ENCODE measurements around the gene GPR17. TPM values are rescaled to one million over a fixed set of nuclear protein-coding genes. Genes with fewer than 3 reads are reported as not detected.

Gene GPR17
- total RNA-seq, 1 donor from 2014 or later: 0.18 TPM

DNA sequence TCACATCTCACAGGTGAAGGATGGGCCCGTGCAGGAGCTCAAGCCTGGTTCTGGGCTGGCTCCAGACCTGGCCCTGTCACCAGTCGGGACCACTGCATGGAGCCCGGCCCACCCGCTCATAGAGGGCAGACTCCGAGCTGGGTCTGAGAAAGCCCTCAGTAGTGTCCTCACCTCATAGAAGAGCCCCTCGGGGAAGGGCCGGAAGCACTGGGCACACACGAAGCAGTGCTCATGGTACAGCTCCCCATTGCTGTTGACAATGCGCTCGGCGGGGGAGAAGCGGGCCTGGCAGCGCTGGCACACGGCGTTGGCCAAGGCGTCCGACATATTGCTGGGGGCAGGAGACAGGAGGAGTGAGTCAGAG, 11.3 kb downstream of the GPR17 start:
- H3K4me1 ChIP-seq (ENCODE audit: insufficient read depth, low read length): no peaks in the 10 kb centered on the region
- no peak overlapping the region for H3K4me2 ChIP-seq (ENCODE audit: low read length)
- Mint-ChIP-seq H3K27ac (ENCODE audit: unreplicated experiment) (no peak overlapping the region), H3K4me3 (ENCODE audit: unreplicated experiment) (no peak overlapping the region), H3K4me1 (ENCODE audit: low read depth, unreplicated experiment) (peaks cover 24% of the 10 kb centered on the region), H3K27me3 (ENCODE audit: low read depth, unreplicated experiment) (peaks cover 2% of the 10 kb centered on the region), H3K36me3 (ENCODE audit: low read depth, unreplicated experiment) (peaks cover 38% of the 10 kb centered on the region), H3K9me3 (ENCODE audit: unreplicated experiment) (peaks cover 3% of the 10 kb centered on the region)
- H3K79me2 ChIP-seq (ENCODE audit: insufficient read depth, low read length): peaks cover 3% of the 10 kb centered on the region
- FAIRE-seq (no peak), DNase-seq (ENCODE audit: low read depth) (no peak)
- H2AFZ ChIP-seq (ENCODE audit: low read depth, low read length): no peak overlapping the region
- H3K27me3 ChIP-seq (ENCODE audit: insufficient read depth, low read length): no peaks in the 10 kb centered on the region
- no peaks in the 10 kb centered on the region for H3K36me3 ChIP-seq (ENCODE audit: insufficient read depth, low read length)
- H3K27ac ChIP-seq (ENCODE audit: low read depth, low read length): no peak overlapping the region
- peaks cover 17% of the 10 kb centered on the region for H4K20me1 ChIP-seq (ENCODE audit: insufficient read depth, low read length)
- TF ChIP-seq, protein P1, sequence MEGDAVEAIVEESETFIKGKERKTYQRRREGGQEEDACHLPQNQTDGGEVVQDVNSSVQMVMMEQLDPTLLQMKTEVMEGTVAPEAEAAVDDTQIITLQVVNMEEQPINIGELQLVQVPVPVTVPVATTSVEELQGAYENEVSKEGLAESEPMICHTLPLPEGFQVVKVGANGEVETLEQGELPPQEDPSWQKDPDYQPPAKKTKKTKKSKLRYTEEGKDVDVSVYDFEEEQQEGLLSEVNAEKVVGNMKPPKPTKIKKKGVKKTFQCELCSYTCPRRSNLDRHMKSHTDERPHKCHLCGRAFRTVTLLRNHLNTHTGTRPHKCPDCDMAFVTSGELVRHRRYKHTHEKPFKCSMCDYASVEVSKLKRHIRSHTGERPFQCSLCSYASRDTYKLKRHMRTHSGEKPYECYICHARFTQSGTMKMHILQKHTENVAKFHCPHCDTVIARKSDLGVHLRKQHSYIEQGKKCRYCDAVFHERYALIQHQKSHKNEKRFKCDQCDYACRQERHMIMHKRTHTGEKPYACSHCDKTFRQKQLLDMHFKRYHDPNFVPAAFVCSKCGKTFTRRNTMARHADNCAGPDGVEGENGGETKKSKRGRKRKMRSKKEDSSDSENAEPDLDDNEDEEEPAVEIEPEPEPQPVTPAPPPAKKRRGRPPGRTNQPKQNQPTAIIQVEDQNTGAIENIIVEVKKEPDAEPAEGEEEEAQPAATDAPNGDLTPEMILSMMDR (IDR thresholded peaks at IDR 0.05; ENCODE audit: insufficient read depth, low read depth, low read length): no peak
- TF ChIP-seq EZH2 (IDR thresholded peaks at IDR 0.05; ENCODE audit: insufficient read depth, low read length): no peak
- no peak overlapping the region for H3K4me3 ChIP-seq (ENCODE audit: insufficient read depth, low read depth, low read length)
- no peak overlapping the region for H3K9ac ChIP-seq (ENCODE audit: low read length)
- H3K9me3 ChIP-seq (ENCODE audit: insufficient read depth, low read depth, low read length): no peaks in the 10 kb centered on the region

DNA sequence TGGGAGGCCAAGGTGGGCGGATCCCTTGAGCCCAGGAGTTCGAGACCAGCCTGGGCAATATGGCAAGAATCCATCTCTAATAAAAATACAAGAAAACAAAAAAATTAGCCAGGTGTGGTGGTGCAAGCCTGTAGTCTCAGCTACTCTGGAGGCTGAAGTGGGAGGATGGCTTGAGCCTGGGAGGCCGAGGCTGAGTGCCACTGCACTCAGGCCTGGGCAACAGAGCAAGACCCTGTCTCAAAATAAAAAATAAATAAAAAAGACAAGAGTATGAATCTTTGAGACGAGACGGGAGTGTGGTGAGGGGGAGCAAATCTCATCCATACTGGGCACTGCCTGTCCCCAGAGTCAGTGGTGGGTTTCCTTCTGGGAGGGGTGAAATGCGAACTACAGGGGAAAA, 12.2 kb downstream of the GPR17 start:
- no peak for TF ChIP-seq EZH2 (IDR thresholded peaks at IDR 0.05; ENCODE audit: insufficient read depth, low read length)
- TF ChIP-seq, protein P1 (IDR thresholded peaks at IDR 0.05; ENCODE audit: insufficient read depth, low read depth, low read length): no peak
- Mint-ChIP-seq H3K27ac (ENCODE audit: unreplicated experiment) (no peak overlapping the region), H3K9me3 (ENCODE audit: unreplicated experiment) (peaks cover 3% of the 10 kb centered on the region), H3K36me3 (ENCODE audit: low read depth, unreplicated experiment) (peaks cover 30% of the 10 kb centered on the region), H3K27me3 (ENCODE audit: low read depth, unreplicated experiment) (peaks cover 2% of the 10 kb centered on the region), H3K4me1 (ENCODE audit: low read depth, unreplicated experiment) (peaks cover 29% of the 10 kb centered on the region), H3K4me3 (ENCODE audit: unreplicated experiment) (no peak overlapping the region)
- H4K20me1 ChIP-seq (ENCODE audit: insufficient read depth, low read length): peaks cover 23% of the 10 kb centered on the region
- H3K9ac ChIP-seq (ENCODE audit: low read length): no peak overlapping the region
- FAIRE-seq (no peak), DNase-seq (ENCODE audit: low read depth) (no peak)
- H3K27ac ChIP-seq (ENCODE audit: low read depth, low read length): no peak overlapping the region
- no peaks in the 10 kb centered on the region for H3K9me3 ChIP-seq (ENCODE audit: insufficient read depth, low read depth, low read length)
- no peak overlapping the region for H3K4me2 ChIP-seq (ENCODE audit: low read length)
- H3K4me3 ChIP-seq (ENCODE audit: insufficient read depth, low read depth, low read length): no peak overlapping the region
- no peaks in the 10 kb centered on the region for H3K4me1 ChIP-seq (ENCODE audit: insufficient read depth, low read length)
- H2AFZ ChIP-seq (ENCODE audit: low read depth, low read length): no peak overlapping the region
- peaks cover 4% of the 10 kb centered on the region for H3K27me3 ChIP-seq (ENCODE audit: insufficient read depth, low read length)
- no peaks in the 10 kb centered on the region for H3K36me3 ChIP-seq (ENCODE audit: insufficient read depth, low read length)
- peaks cover 7% of the 10 kb centered on the region for H3K79me2 ChIP-seq (ENCODE audit: insufficient read depth, low read length)

DNA sequence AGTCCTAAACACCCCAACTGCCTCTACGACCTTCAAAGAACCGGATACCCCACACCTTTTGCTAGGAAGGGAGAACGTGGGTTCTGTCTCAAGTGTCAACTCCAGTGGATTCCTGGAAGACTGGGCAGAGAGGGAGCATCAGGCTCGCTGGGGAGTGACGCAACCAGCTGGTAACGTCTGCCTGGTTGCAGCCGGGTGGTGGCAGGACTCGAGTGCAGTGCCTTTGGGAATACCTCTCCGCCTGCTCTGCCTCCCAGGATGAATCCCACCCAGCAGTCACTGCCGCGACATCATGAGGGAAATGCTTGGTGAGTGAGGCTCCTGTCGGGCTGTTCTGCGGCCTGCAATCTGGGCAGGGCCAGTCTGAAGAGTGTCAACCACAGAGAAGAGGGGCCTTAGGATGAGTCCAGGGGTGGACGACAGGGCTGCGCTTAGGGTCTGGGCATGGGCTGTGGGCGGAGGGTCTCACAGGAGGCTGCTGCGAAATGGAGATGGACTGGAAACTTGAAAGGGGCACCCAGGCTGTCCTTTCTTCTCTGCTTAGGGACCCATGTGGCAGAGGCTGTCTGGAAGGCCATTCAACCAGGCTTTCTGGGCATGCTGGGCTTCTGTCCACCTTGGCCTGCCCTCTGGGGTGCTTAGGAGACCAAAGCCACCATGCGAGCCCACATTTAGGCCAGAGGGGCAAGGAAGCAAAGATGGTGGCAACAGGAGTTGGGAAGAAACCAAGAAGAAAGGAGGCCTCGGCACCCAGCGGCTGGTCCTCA, 12.9 kb downstream of the GPR17 start:
- Histone ChIP-seq H3K4me3 (ENCODE audit: insufficient read depth, low read depth, low read length) (no peak overlapping the region), H3K9me3 (ENCODE audit: insufficient read depth, low read depth, low read length) (no peaks in the 10 kb centered on the region), H3K9ac (ENCODE audit: low read length) (no peak overlapping the region), H3K27me3 (ENCODE audit: insufficient read depth, low read length) (peaks cover 8% of the 10 kb centered on the region), H4K20me1 (ENCODE audit: insufficient read depth, low read length) (peaks cover 25% of the 10 kb centered on the region), H3K4me1 (ENCODE audit: insufficient read depth, low read length) (no peaks in the 10 kb centered on the region), H3K4me2 (ENCODE audit: low read length) (no peak overlapping the region), H3K27ac (ENCODE audit: low read depth, low read length) (no peak overlapping the region), H2AFZ (ENCODE audit: low read depth, low read length) (no peak overlapping the region), H3K36me3 (ENCODE audit: insufficient read depth, low read length) (no peaks in the 10 kb centered on the region), H3K79me2 (ENCODE audit: insufficient read depth, low read length) (peaks cover 12% of the 10 kb centered on the region)
- Mint-ChIP-seq H3K4me3 (ENCODE audit: unreplicated experiment) (no peak overlapping the region), H3K36me3 (ENCODE audit: low read depth, unreplicated experiment) (peaks cover 27% of the 10 kb centered on the region), H3K9me3 (ENCODE audit: unreplicated experiment) (peaks cover 3% of the 10 kb centered on the region), H3K4me1 (ENCODE audit: low read depth, unreplicated experiment) (peaks cover 29% of the 10 kb centered on the region), H3K27me3 (ENCODE audit: low read depth, unreplicated experiment) (peaks cover 4% of the 10 kb centered on the region), H3K27ac (ENCODE audit: unreplicated experiment) (peak overlapping the region; percentile 12)
- DNase-seq (ENCODE audit: low read depth) (no peak), FAIRE-seq (no peak)
- TF ChIP-seq, protein P1 (IDR thresholded peaks at IDR 0.05; ENCODE audit: insufficient read depth, low read depth, low read length): no peak
- TF ChIP-seq EZH2 (IDR thresholded peaks at IDR 0.05; ENCODE audit: insufficient read depth, low read length): no peak

Data from astrocyte (in vitro differentiated cells and primary cell).